GM18502 (cell line): ENCODE results near the gene SMG9.

Experiments
- ATAC-seq: cut with Tn5 transposase; IDR thresholded peaks from one replicate; pipeline ENCODE4 v1.9.1; 2021; ENCODE audit warnings: mild to moderate bottlenecking; ENCODE audit not compliant: unreplicated experiment, poor library complexity

The SMG9 gene

DNA sequence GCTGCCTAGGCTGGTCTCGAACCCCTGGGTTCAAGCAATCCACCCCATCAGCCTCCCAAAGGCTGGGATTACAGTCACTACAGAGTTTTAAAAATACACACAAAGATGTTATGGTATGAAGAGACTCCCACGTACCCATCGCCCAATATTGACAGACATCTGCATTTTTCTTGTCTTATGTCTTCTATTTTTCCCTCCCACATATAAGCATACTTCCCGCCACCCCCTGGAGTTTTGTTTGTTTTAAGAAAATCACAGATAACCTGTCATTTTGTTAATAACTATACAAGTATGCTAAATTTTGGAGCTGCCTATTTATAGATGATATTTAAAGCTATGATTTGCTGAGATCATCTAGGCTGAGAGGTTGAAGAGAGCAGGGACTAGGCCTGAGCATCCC is 6.2 kb upstream of the SMG9 start:
- no peak for ATAC-seq

DNA sequence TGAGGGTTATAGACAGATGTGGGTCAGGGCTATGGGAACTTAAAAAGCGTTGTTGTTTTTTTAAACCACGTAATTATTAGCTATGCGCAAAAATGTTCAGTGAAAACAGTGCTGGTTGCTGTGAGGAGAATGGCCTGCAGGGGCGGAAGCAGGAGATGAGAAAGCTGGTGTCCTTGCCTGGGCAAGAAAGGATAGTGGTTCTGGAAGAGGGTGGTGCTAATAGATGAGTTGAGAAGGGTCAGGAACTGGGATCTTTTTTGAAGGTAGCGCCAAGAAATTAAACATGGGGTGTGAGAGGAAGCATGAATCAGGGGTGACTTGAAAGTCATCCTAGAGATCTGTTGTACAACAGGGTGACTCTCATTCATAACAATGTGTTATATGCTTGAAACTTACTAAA is 4.8 kb upstream of the SMG9 start:
- ATAC-seq, result no peak

DNA sequence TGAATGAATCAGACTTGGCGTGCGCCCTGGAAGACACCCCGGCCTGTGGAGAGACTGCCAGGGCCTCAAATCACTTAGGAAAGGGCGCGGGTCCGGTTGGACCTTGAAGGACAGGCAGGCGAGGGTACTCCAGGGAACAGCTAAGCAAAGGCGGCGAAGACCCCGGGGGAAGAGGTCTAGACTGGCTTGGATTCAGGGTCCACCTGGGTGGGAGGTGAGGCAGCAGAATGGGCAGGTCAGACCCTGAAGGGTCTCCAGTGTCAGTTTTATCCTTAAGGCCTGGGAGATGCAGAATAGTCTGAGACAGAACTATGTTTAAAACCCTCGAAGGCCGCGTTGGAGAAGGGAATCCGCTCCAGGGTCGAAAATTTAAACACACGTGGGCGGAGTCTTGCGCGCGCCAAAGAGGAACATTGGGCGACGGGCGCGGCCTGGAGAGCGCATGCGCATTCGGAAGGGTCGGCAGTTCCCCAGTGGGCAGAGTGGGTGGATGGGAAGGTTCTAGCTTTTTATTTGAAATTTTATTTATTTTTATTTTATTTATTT is 567 bp upstream of the SMG9 start:
- ATAC-seq, result peak; percentile 15

DNA sequence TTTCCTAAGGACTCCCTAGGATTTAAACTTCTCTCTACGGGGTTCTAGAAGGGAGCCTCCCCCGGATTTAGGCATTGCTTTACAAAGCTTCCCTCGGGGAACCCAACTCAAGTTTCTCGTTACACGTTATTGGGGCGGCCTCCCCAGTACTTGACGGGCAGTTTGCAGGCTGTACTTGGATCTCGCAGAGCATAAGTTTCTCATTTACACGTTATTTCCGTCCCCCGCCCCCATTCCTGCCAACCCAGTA is 584 bp downstream of the SMG9 start:
- no peak for ATAC-seq

DNA sequence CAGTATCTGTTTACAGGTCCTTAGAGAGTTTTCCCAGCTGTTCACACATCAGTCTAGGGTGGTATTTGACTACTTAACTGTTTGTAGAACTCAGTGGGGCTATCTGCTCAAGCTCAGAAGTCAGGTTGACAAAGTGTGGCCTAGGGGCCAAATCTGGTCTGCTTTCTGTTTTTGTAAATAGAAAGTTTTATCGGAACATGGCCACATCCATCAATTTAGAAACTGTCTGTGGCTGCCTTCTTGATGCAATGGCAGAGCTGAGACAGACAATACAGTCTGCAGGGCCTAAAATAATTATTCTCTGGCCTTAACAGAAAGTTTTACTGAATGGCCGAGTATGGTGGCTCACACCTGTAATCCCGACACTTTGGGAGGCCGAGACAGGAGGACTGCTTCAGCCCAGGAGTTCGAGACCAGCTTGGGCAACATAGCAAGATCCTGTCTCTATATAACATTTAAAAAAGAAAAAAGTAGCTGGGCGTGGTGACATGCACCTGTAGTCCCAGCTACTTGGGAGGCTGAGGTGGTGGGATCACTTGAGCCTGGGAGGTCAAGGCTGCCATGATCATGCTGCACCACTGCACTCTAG is 2.4 kb downstream of the SMG9 start:
- no peak for ATAC-seq

DNA sequence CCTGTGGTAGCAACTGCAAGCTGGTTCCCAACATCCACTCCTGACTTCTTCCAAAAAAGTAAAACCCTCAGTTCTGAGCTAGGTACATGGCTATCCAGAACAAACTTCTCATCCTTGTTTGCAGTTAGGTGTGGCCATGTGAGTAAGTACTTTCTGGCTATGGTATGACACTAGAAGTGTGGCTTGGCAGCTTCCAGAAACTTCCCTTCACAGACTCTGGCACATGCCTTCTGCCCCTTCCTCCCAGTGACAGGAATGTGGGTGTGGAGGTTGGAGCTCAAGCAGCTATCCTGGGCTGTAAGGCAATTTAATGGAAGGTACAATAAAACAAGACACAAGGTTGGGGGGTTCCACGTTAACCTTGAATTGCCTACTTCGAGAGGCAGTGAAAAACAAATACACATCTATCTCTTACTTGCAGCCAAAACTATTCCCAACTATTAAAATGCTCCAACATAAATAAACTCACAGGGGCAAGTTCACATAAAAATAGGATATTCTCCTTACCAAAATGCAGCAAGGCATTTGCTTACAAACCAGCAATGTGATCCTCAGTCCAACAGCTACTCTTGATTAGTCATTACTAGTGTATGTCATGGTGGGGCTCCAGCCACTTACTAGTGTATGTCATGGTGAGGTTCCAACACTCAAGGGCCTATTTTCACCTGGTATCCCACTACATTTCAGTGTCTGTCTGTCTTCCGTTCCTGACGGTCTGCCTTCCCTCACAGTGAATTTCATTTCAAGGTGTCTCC is 3.1 kb downstream of the SMG9 start:
- no peak for ATAC-seq

DNA sequence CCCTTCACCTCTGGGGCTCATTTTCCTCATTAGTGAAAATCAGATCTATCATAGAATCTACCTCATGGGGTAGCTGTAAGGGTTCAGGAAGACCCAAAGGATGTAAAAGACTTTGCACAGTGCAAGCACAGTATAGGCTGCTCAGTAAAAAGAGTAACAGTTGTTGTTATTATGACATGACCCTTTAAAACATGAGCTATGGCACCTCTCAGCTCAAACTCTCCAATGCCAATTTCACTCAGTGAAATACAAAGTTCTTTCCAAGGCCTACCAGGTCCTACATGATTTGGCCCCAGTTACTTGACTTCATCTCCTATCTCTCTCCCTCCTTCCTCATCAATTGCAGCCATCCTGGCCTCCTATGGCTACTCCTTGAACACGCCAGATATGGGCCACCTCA is 4.9 kb downstream of the SMG9 start:
- no peak for ATAC-seq

DNA sequence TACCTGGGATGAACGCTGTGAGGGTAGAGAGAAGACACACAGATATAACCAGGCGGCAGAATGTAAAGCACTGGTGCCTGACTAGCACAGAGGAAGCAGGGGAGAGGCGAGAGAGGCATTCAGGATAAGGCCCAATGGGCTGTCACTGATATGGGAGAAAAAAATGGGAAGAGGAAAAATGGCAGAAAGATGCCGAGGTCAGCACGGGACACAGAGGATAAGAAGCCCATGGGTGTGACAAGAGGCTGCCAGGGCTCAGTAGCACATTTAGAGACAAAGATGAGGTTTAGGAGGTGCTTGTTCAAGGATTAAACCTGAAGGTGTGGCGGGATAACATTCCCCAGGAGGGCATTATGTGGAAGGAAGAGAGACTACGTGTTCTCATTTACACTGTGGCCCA is 5.6 kb downstream of the SMG9 start:
- ATAC-seq, result no peak

DNA sequence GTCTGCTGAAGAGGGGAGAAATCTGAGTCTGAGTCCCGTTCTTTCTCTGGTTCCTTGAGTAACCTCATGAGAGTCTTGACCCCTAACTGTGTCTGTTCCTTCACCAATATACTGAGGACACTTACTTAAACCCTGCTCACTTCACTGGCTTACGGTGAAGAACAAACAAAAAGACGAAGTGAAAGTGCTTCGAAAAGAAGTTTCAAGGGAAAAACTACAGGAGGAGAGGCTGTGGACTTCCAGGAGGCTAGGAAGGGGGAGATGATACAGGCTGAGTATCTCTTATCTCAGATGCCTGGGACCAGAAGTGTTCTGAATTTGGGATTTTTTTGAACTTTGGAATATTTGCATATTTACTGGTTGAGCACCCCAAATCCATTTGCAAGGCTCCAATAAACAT is 6.1 kb downstream of the SMG9 start:
- no peak for ATAC-seq

DNA sequence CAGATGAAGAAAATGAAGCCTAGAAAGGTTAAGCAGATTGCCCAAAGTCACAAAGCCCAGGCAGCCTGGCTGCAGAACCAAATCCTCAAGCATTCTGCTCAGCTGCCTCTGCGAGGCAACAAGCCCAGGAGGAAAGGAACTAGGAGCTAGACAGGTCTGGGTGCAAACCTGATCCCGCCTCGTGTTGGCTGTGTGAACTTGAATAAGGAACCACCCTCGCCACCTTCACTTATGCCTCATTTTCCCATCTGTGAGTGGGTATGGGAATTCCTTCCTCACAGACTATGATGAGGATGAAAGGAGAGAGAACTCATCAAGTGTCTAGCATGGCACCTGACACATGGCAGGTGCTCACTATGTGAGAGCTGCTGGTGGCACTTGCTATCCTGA is 6.6 kb downstream of the SMG9 start:
- ATAC-seq, result no peak

DNA sequence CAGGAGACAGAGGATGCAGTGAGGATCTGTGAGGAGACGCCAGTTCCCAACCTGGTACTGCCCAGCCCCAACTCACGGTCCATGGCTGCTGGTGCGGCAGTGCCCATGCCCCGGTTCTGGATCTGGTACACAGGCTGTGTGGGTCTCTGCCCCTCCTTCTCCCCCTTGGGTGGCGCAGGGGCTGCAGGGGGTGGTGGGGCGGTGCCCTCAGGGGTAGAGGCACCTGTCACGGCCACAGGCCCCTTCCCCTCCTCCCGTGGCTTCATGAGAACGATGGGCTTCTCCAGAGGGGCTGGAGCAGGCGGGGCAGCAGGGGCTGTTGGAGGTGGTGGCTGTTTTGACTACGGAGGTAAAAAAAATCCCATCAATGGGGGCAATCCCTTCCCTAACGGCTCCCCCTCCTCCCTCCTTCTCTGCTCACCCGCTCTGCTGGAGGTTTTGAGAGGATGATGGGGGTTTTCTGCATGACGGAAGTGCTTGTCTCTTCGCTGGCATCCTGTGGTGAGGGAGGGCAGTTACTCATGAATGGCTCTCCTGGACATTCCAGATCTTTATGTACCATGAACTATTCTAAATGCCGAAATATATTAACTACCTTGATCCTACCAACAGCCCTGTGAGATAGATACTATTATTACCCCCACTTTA is 7.1 kb downstream of the SMG9 start:
- no peak for ATAC-seq

DNA sequence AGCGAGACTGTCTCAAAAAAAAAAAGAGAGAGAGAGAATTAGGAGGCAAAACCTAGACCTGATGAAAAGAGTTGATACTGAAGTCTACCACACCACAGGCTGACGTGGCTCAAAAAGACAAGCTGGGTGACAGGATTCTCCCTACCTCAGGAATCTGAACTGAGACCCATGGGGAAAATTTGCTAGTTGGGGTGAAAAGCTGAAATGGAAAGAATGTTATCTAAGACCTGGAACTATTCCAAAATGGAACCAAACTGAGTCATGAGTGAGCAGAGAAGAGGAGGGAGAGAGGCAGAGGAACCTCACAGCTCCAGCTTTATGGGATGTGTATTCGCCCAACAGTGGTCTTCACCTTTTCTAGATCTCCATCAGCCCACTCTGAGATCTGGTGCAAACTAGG is 11.7 kb downstream of the SMG9 start:
- no peak for ATAC-seq

DNA sequence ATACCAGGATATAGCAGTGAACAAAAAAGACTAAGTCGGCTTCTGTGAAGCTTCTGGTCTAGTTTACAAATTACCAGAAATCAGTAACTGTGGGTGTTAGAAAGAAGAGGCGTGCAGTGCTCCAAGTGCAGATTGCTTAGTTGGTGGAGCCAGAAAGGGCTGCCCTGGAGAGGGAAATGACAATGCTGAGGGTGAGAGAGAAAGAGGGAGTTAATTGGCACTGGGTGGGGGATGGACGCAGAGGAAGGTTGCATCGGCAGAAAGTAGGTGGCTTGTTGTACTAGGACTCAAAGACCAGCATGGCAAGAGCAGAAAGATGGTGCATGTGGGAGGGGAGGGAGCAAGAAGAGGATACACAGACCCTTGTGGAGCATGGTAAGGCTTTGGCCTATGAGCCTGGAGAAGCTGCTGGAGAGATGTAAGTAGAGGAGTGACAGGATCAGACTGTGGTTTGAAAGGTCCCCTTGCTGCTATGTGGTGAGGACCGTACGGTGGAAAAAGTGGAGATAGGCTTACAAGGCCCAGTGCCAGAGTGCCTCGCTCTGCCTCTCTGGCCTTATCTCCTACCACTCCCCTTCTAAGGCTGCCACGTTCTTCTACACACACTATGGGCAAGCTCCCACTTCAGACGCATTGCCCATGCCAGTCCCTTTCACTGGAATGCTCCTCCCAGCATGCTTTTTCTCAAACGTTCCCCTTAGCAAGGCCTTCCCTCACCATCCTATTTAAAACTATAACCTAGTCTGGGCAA is 13.5 kb downstream of the SMG9 start:
- no peak for ATAC-seq

DNA sequence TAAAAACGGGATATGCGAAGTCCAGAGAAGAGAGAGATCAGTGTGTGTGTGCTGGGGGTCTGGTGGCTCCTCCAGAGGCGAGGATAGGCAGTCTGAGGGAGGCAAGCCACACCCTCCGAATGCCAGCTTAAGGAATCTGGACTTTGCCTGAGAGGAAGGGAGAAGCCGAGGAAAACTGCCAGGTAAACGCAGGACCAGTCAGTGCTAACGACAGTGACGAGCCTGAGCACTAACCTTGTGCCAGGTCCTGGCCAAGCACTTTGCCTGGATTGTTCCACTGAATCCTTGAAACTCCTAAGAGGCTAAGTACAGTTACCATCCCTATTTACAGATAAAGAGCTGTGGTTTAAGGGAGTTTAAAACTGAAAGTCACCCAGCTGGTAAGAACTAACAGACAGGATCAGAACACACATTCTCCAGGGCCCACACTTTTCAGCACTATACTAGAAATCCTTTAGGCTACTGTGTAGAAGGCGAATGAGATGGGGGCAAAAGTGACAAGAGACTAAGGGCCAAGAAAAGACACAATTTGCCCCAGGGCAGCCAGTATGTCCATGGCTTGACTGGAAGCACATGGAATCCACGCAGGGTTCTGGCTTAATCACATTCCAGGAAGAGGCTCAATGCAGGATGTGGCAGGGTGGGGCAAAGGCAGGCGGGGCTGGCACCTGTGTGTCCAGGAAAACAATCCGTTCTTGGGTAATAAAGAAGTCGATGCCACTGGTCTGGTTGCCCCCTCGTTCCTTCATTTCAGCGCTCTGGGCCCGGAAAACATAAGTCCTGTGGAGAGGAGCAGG is 15.1 kb downstream of the SMG9 start:
- ATAC-seq, result no peak

DNA sequence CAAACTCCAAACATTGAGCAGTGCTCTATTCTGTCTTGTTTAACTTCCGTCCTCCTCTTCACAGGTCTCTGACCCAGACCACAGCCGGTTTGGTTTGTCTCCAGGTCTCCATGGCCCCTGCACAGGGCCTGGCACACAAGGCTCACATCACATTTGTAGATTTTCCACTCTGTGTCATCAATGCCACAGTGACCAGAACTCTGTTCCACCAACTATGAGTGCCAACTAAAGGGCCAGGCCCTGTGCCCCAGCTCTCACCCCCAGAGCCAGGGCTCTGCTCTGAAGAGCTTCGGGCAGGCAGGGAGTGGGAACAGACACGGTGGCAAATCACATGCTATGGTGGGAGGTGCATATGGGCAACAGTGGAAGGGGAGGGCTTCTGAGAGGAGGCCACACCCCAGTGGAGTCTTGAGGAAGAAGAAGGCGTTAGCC is 16.0 kb downstream of the SMG9 start:
- no peak for ATAC-seq

DNA sequence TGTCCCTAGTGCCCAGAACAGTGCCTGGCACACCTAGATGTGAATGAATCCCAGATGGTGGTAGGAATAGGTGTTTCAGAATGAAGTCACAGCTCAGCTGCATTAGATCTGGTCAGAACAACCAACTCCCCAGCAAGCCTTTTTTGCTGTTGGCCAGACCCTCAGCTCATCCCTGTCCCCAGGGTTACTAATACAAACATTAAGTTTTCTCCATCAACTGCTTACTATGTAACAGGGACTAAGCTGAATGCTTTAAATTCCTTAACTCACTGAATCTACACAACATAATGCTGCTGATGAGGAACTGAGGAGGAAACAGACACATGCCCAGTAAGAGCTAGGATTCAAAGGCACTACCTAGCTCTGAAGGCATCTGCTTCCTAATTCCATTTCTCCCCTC is 18.8 kb downstream of the SMG9 start:
- no peak for ATAC-seq

DNA sequence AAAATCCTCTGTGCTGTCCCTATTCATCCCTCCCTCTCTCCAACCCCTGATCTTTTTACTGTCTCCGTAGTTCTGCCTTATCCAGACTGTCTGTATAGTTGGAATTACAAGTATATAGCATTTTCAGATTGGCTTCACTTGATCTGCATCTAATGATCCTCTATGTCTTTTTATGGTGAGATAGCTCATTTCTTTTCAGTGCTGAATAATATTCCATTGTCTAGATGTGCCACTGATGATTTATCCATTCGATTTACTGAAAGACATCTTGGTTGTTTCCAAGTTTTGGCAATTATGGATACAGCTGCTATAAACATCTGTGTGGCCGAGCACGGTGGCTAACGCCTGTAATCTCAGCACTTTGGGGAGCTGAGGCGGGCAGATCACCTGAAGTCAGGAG is 19.7 kb downstream of the SMG9 start:
- ATAC-seq, result no peak

DNA sequence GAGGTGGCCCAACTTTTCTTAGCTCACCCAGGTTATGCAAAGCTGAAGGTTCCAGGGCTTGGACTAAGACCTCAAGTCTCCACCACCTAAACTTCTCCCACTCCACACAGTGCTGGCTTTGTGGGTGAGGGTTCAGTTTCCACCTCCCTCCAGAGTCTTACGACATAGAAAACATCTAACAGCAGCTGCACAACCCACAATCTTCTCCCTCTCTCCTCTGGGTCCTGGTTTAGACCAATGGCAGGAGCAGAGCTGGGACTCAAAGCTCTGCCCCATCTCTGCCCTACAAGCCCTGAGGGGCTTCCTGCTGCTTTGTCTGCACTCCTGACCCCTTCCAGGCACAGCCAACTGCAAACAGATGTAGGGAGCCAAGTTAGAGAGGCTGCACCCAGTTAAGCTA is 22.9 kb downstream of the SMG9 start:
- no peak for ATAC-seq

DNA sequence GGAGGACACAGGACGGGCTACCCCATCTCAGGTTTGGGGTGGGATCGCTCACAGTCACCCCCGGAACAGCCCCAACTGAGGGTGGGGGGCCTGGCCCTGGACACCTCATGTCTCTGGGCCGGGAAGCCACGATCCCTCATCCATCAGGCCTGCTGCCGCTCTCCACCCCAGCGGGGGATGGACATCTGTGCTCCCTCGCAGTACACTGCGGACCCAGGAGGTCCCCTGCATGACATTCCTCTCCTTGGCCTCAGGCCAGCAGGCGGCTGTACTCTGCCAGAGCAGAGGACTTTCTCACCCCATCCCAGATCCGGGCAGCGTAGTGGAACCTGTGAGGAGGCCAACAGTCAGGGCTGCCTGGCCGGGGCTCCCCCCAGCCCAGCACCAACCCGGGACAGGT is 23.4 kb downstream of the SMG9 start:
- ATAC-seq, result no peak

DNA sequence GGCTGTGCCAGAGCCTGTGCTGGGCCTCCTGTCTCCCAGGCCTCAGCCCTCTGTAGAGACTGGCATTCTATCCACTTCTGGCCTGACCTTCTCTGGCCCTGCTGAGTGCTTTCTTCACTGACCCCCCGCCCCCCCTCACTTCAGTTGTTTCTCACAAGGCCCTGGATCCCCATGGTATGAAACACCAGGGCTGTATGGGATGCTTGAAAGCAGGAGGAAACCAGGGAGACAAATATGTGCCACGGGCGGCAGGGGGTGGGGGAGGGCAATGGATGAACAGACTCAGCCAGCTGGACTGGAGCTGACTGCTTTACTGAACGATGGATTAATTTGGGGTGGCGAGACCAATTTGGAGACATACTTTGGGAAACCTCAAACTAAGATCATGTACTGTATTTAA is 24.8 kb downstream of the SMG9 start:
- no peak for ATAC-seq

DNA sequence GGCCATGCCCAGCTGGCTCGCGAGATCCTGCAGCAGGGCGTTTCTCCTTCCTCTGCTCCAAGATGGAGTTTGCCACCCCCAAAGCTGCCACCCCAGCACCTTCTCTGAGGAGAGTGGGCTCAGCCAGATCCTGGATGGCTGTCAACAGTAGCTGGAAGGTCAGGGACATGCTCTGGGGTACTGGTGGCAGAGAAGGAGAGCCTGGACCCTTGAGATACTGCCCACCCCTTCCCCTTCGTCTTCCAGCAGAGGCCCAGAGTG is 27.2 kb downstream of the SMG9 start:
- no peak for ATAC-seq
